ENCODE results near the gene DNAJC21.
A peak's percentile ranks its signal among the peaks of the same experiment; 100 is the strongest.

Gene DNAJC21

GRCh38 chr5:34929134-34929719 lies at the start of gene DNAJC21:
Gene DNAJC21 (plus strand): TSS chr5:34929559. CDS start chr5:34929820, 261 bp downstream.
- peaks cover 50% of the 10 kb centered on the region for H3K36me3 ChIP-seq (ENCODE audit: insufficient read depth, insufficient read length, low read length)
- peak; percentile 86 for DNase-seq (ENCODE audit: low read depth, low spot score)
- H3K27me3 ChIP-seq (ENCODE audit: insufficient read depth, insufficient read length), result no peaks in the 10 kb centered on the region
- no peak for TF ChIP-seq ZNF274 (IDR thresholded peaks at IDR 0.05; ENCODE audit: low read depth, low read length)
- no peak for TF ChIP-seq SUZ12 (IDR thresholded peaks at IDR 0.05; ENCODE audit: extremely low read depth, insufficient read depth, insufficient read length)
- TF ChIP-seq YY1 (IDR thresholded peaks at IDR 0.05; ENCODE audit: insufficient read depth, insufficient read length), result no peak
- H3K4me1 ChIP-seq (ENCODE audit: insufficient read depth, insufficient read length), result no peaks in the 10 kb centered on the region
- H3K4me3 ChIP-seq (ENCODE audit: insufficient read length, low read depth), result peak within 1 kb of the TSS; percentile 80
- H3K9ac ChIP-seq (ENCODE audit: insufficient read length, low read depth), result peak within 1 kb of the TSS; percentile 90
- no peaks in the 10 kb centered on the region for H3K9me3 ChIP-seq (ENCODE audit: insufficient read depth, low read length)

GRCh38 chr5:34881246-34881645 lies 48.1 kb upstream of the DNAJC21 start:
- H3K4me3 ChIP-seq (ENCODE audit: insufficient read length, low read depth), result no peak overlapping the region
- H3K36me3 ChIP-seq (ENCODE audit: insufficient read depth, insufficient read length, low read length), result no peaks in the 10 kb centered on the region
- no peak overlapping the region for H3K9ac ChIP-seq (ENCODE audit: insufficient read length, low read depth)
- no peaks in the 10 kb centered on the region for H3K9me3 ChIP-seq (ENCODE audit: insufficient read depth, low read length)
- DNase-seq (ENCODE audit: low read depth, low spot score), result no peak
- no peaks in the 10 kb centered on the region for H3K4me1 ChIP-seq (ENCODE audit: insufficient read depth, insufficient read length)
- TF ChIP-seq YY1 (IDR thresholded peaks at IDR 0.05; ENCODE audit: insufficient read depth, insufficient read length), result no peak
- TF ChIP-seq SUZ12 (IDR thresholded peaks at IDR 0.05; ENCODE audit: extremely low read depth, insufficient read depth, insufficient read length), result no peak
- TF ChIP-seq ZNF274 (IDR thresholded peaks at IDR 0.05; ENCODE audit: low read depth, low read length), result no peak
- H3K27me3 ChIP-seq (ENCODE audit: insufficient read depth, insufficient read length), result no peaks in the 10 kb centered on the region

- H3K9me3 ChIP-seq (ENCODE audit: insufficient read depth, low read length), result no peaks in the 10 kb centered on the region
- H3K36me3 ChIP-seq (ENCODE audit: insufficient read depth, insufficient read length, low read length), result no peaks in the 10 kb centered on the region
- no peak for DNase-seq (ENCODE audit: low read depth, low spot score)
- H3K27me3 ChIP-seq (ENCODE audit: insufficient read depth, insufficient read length), result no peaks in the 10 kb centered on the region
- no peak overlapping the region for H3K9ac ChIP-seq (ENCODE audit: insufficient read length, low read depth)
- TF ChIP-seq ZNF274 (IDR thresholded peaks at IDR 0.05; ENCODE audit: low read depth, low read length) (no peak), YY1 (IDR thresholded peaks at IDR 0.05; ENCODE audit: insufficient read depth, insufficient read length) (no peak), SUZ12 (IDR thresholded peaks at IDR 0.05; ENCODE audit: extremely low read depth, insufficient read depth, insufficient read length) (no peak)
- H3K4me1 ChIP-seq (ENCODE audit: insufficient read depth, insufficient read length), result no peaks in the 10 kb centered on the region
- H3K4me3 ChIP-seq (ENCODE audit: insufficient read length, low read depth), result no peak overlapping the region
Measured at GRCh38 chr5:34886392-34887119, 42.8 kb upstream of the DNAJC21 start.

- H3K36me3 ChIP-seq (ENCODE audit: insufficient read depth, insufficient read length, low read length), result no peaks in the 10 kb centered on the region
- no peak overlapping the region for H3K9ac ChIP-seq (ENCODE audit: insufficient read length, low read depth)
- H3K9me3 ChIP-seq (ENCODE audit: insufficient read depth, low read length), result no peaks in the 10 kb centered on the region
- no peak for TF ChIP-seq YY1 (IDR thresholded peaks at IDR 0.05; ENCODE audit: insufficient read depth, insufficient read length)
- TF ChIP-seq ZNF274 (IDR thresholded peaks at IDR 0.05; ENCODE audit: low read depth, low read length), result no peak
- no peak for TF ChIP-seq SUZ12 (IDR thresholded peaks at IDR 0.05; ENCODE audit: extremely low read depth, insufficient read depth, insufficient read length)
- H3K27me3 ChIP-seq (ENCODE audit: insufficient read depth, insufficient read length), result no peaks in the 10 kb centered on the region
- no peaks in the 10 kb centered on the region for H3K4me1 ChIP-seq (ENCODE audit: insufficient read depth, insufficient read length)
- no peak overlapping the region for H3K4me3 ChIP-seq (ENCODE audit: insufficient read length, low read depth)
- DNase-seq (ENCODE audit: low read depth, low spot score), result no peak
Measured at GRCh38 chr5:34889394-34889793, 40.0 kb upstream of the DNAJC21 start.

GRCh38 chr5:34891981-34892380 lies 37.4 kb upstream of the DNAJC21 start:
- Histone ChIP-seq H3K36me3 (ENCODE audit: insufficient read depth, insufficient read length, low read length) (peaks cover 3% of the 10 kb centered on the region), H3K9ac (ENCODE audit: insufficient read length, low read depth) (no peak overlapping the region), H3K9me3 (ENCODE audit: insufficient read depth, low read length) (no peaks in the 10 kb centered on the region), H3K4me3 (ENCODE audit: insufficient read length, low read depth) (no peak overlapping the region), H3K4me1 (ENCODE audit: insufficient read depth, insufficient read length) (no peaks in the 10 kb centered on the region), H3K27me3 (ENCODE audit: insufficient read depth, insufficient read length) (no peaks in the 10 kb centered on the region)
- no peak for DNase-seq (ENCODE audit: low read depth, low spot score)
- TF ChIP-seq SUZ12 (IDR thresholded peaks at IDR 0.05; ENCODE audit: extremely low read depth, insufficient read depth, insufficient read length) (no peak), ZNF274 (IDR thresholded peaks at IDR 0.05; ENCODE audit: low read depth, low read length) (no peak), YY1 (IDR thresholded peaks at IDR 0.05; ENCODE audit: insufficient read depth, insufficient read length) (no peak)

- no peak for DNase-seq (ENCODE audit: low read depth, low spot score)
- peaks cover 3% of the 10 kb centered on the region for H3K36me3 ChIP-seq (ENCODE audit: insufficient read depth, insufficient read length, low read length)
- H3K27me3 ChIP-seq (ENCODE audit: insufficient read depth, insufficient read length), result no peaks in the 10 kb centered on the region
- no peaks in the 10 kb centered on the region for H3K4me1 ChIP-seq (ENCODE audit: insufficient read depth, insufficient read length)
- no peaks in the 10 kb centered on the region for H3K9me3 ChIP-seq (ENCODE audit: insufficient read depth, low read length)
- no peak overlapping the region for H3K4me3 ChIP-seq (ENCODE audit: insufficient read length, low read depth)
- H3K9ac ChIP-seq (ENCODE audit: insufficient read length, low read depth), result no peak overlapping the region
- no peak for TF ChIP-seq SUZ12 (IDR thresholded peaks at IDR 0.05; ENCODE audit: extremely low read depth, insufficient read depth, insufficient read length)
- no peak for TF ChIP-seq YY1 (IDR thresholded peaks at IDR 0.05; ENCODE audit: insufficient read depth, insufficient read length)
- TF ChIP-seq ZNF274 (IDR thresholded peaks at IDR 0.05; ENCODE audit: low read depth, low read length), result no peak
Measured at GRCh38 chr5:34892414-34892813, 36.9 kb upstream of the DNAJC21 start.

GRCh38 chr5:34894716-34895115 lies 34.6 kb upstream of the DNAJC21 start:
- H3K9me3 ChIP-seq (ENCODE audit: insufficient read depth, low read length), result no peaks in the 10 kb centered on the region
- H3K9ac ChIP-seq (ENCODE audit: insufficient read length, low read depth), result no peak overlapping the region
- H3K4me3 ChIP-seq (ENCODE audit: insufficient read length, low read depth), result no peak overlapping the region
- no peak for DNase-seq (ENCODE audit: low read depth, low spot score)
- no peaks in the 10 kb centered on the region for H3K4me1 ChIP-seq (ENCODE audit: insufficient read depth, insufficient read length)
- no peaks in the 10 kb centered on the region for H3K27me3 ChIP-seq (ENCODE audit: insufficient read depth, insufficient read length)
- TF ChIP-seq SUZ12 (IDR thresholded peaks at IDR 0.05; ENCODE audit: extremely low read depth, insufficient read depth, insufficient read length), result no peak
- no peak for TF ChIP-seq YY1 (IDR thresholded peaks at IDR 0.05; ENCODE audit: insufficient read depth, insufficient read length)
- no peak for TF ChIP-seq ZNF274 (IDR thresholded peaks at IDR 0.05; ENCODE audit: low read depth, low read length)
- peaks cover 3% of the 10 kb centered on the region for H3K36me3 ChIP-seq (ENCODE audit: insufficient read depth, insufficient read length, low read length)

Measured in NT2/D1 (cell line).